NCI-H1930 (cell line): ENCODE data around the gene ASCC1.
"Not testable (repeated sequence)": the region's sequence is repeated elsewhere in the genome, so short reads cannot be mapped to it uniquely, and the experiment has no call there.

Experiments
- DNase-seq, 2 experiments: peaks; one replicate each; lab custom pipeline; 2025; lab: John Stamatoyannopoulos, UW

ASCC1 gene

GRCh38 chr10:72219235-72219814, 3.2 kb upstream of the ASCC1 start:
- DNase-seq: no peak

- no peak for DNase-seq
Measured at GRCh38 chr10:72218726-72219125, 2.6 kb upstream of the ASCC1 start.

- DNase-seq: no peak
Measured at GRCh38 chr10:72218325-72218724, 2.2 kb upstream of the ASCC1 start.

GRCh38 chr10:72211832-72212231, 4.2 kb downstream of the ASCC1 start:
- not testable (repeated sequence) for DNase-seq

GRCh38 chr10:72211381-72211780, 4.7 kb downstream of the ASCC1 start:
- not testable (repeated sequence) for DNase-seq

- DNase-seq: not testable (repeated sequence)
Measured at GRCh38 chr10:72208526-72208925, 7.5 kb downstream of the ASCC1 start.

GRCh38 chr10:72206511-72207229, 9.4 kb downstream of the ASCC1 start:
- no peak for DNase-seq

- no peak for DNase-seq
Measured at GRCh38 chr10:72204724-72205123, 11.4 kb downstream of the ASCC1 start.

GRCh38 chr10:72204296-72204695, 11.8 kb downstream of the ASCC1 start:
- DNase-seq: no peak

- DNase-seq: no peak
Measured at GRCh38 chr10:72201293-72201692, 14.8 kb downstream of the ASCC1 start.

GRCh38 chr10:72200883-72201282, 15.2 kb downstream of the ASCC1 start:
- no peak for DNase-seq

GRCh38 chr10:72194949-72195348, 21.1 kb downstream of the ASCC1 start:
- DNase-seq: no peak

- DNase-seq: no peak
Measured at GRCh38 chr10:72186982-72187330, 29.1 kb downstream of the ASCC1 start.

GRCh38 chr10:72186258-72186981, 29.7 kb downstream of the ASCC1 start:
- DNase-seq: no peak

GRCh38 chr10:72184156-72184555, 31.9 kb downstream of the ASCC1 start:
- DNase-seq: no peak

- no peak for DNase-seq
Measured at GRCh38 chr10:72177454-72177853, 38.6 kb downstream of the ASCC1 start.

- DNase-seq: no peak
Measured at GRCh38 chr10:72176701-72177100, 39.4 kb downstream of the ASCC1 start.

GRCh38 chr10:72175149-72175548, 40.9 kb downstream of the ASCC1 start:
- no peak for DNase-seq

GRCh38 chr10:72174297-72174662, 41.8 kb downstream of the ASCC1 start:
- no peak for DNase-seq

- DNase-seq: peak in 1 of 2 experiments; percentile 70
Measured at GRCh38 chr10:72173619-72174296, 42.3 kb downstream of the ASCC1 start.

- peak in 1 of 2 experiments; percentile 8 for DNase-seq
Measured at GRCh38 chr10:72173262-72173618, 42.8 kb downstream of the ASCC1 start.

GRCh38 chr10:72171175-72171630, 44.9 kb downstream of the ASCC1 start:
- DNase-seq: no peak

GRCh38 chr10:72170733-72171132, 45.3 kb downstream of the ASCC1 start:
- no peak for DNase-seq
